K562 (cell line): ENCODE results near the gene DPH1. TPM values are rescaled to one million over a fixed set of nuclear protein-coding genes. Genes with fewer than 3 reads are reported as not detected.

Experiments used
- ATAC-seq: fragments of 200-7000 bp; cut with Tn5 transposase; 3 replicates; pipeline ENCODE4 v1.9.1; 2020; ENCODE audit warnings: moderate library complexity
- BruUV-seq: library from RNA; stranded (reverse); fragments of 400-500 nt; replicated peaks from 2 replicates; lab custom pipeline; 2021; lab: Mats Ljungman, UMichigan
- CTCF ChIA-PET: fragments of 300-600 bp; formaldehyde crosslinking; extraction: SDS; loops from one replicate; lab custom pipeline; 2021; ENCODE audit warnings: low intra/inter-chr PET ratio; lab: Yijun Ruan, JAX
- POLR2A ChIA-PET: fragments of 300-600, 350-650 bp; sonication (Branson Sonifier 250); formaldehyde crosslinking; extraction: SDS; loops from one replicate; lab custom pipeline; 2021; ENCODE audit warnings: antibody characterized with exemption, inconsistent platforms; lab: Yijun Ruan, JAX
- DNase-seq, 4 experiments: peaks; one replicate each; pipeline versions ENCODE4 v3.0.0 to v3.0.0-alpha.2; 2011 to 2018; ENCODE audit warnings: low spot score in 3 of 4, mixed read lengths in 3 of 4; ENCODE audit errors: extremely low read depth in 1 of 4
- FAIRE-seq: peaks from 2 replicates; lab custom pipeline; 2011; peaks lifted over from hg19 to GRCh38; lab: Jason Lieb, UNC
- H2AFZ ChIP-seq: 2 replicates; pipeline ENCODE4 v1.6.0; 2011; ENCODE audit warnings: low read depth, low read length, control low read depth, inconsistent platforms
- H3K27ac ChIP-seq: fragments of 200-600 bp; 3 replicates; pipeline ENCODE4 v1.8.0; 2011; ENCODE audit warnings: low read depth, mild to moderate bottlenecking, control low read depth, inconsistent platforms, low read length, moderate library complexity, mixed read lengths; ENCODE audit errors: extremely low read depth
- H3K27me3 ChIP-seq, 2 experiments: fragments of 300-600 bp in 1 of 2; 2 replicates in 1 of 2; 3 replicates in 1 of 2; pipeline versions ENCODE4 v1.6.0 to v1.8.0; 2011; ENCODE audit warnings: inconsistent platforms in 2 of 2, low read length in 2 of 2, mild to moderate bottlenecking in 1 of 2, mixed read lengths in 1 of 2, moderate library complexity in 1 of 2; ENCODE audit not compliant: control insufficient read depth in 2 of 2, insufficient read depth in 2 of 2
- H3K36me3 ChIP-seq: fragments of 300-600 bp; 3 replicates; pipeline ENCODE4 v1.8.0; 2011; ENCODE audit warnings: mild to moderate bottlenecking, low read length, inconsistent platforms; ENCODE audit not compliant: control insufficient read depth, insufficient read depth
- H3K4me1 ChIP-seq, 2 experiments: fragments of 200-600 bp in 1 of 2; replicated peaks in 1 of 2; 2 replicates in 1 of 2; 3 replicates in 1 of 2; pipeline versions ENCODE4 v1.5.1 to v1.8.0; 2011; ENCODE audit warnings: inconsistent platforms in 2 of 2, low read length in 2 of 2, mild to moderate bottlenecking in 1 of 2, mixed read lengths in 1 of 2, moderate library complexity in 1 of 2; ENCODE audit not compliant: control insufficient read depth in 2 of 2, insufficient read depth in 2 of 2
- H3K4me2 ChIP-seq: 2 replicates; pipeline ENCODE4 v1.6.1; 2011; ENCODE audit warnings: low read length, control low read depth, inconsistent platforms, mixed read lengths; ENCODE audit not compliant: insufficient read depth
- H3K4me3 ChIP-seq: fragments of 200-600 bp; sonication (generic), shearing (Covaris generic); 2 replicates; pipeline ENCODE4 v1.5.1; 2016; ENCODE audit warnings: control low read depth, inconsistent platforms
- H3K79me2 ChIP-seq: fragments of 200-600 bp; 3 replicates; pipeline ENCODE4 v1.8.0; 2011; ENCODE audit warnings: low read length, inconsistent platforms; ENCODE audit not compliant: control insufficient read depth, insufficient read depth
- H3K9ac ChIP-seq, 2 experiments: 2 replicates each; pipeline versions ENCODE4 v1.6.0 to v1.6.1; 2011; ENCODE audit warnings: low read depth in 2 of 2, low read length in 2 of 2, control low read depth in 1 of 2, inconsistent platforms in 1 of 2, mild to moderate bottlenecking in 1 of 2, mixed read lengths in 1 of 2; ENCODE audit not compliant: insufficient read depth in 1 of 2
- H3K9me1 ChIP-seq: one replicate; pipeline ENCODE4 v1.6.0; 2011; ENCODE audit warnings: inconsistent platforms, mild to moderate bottlenecking, low read length, moderate library complexity; ENCODE audit not compliant: control insufficient read depth, insufficient read depth
- H3K9me3 ChIP-seq: replicated peaks from 2 replicates; pipeline ENCODE4 v1.5.1; 2011; ENCODE audit warnings: low read depth, low read length, inconsistent platforms; ENCODE audit not compliant: control insufficient read depth, insufficient read depth
- H4K20me1 ChIP-seq: replicated peaks from 2 replicates; pipeline ENCODE4 v1.6.1; 2011; ENCODE audit warnings: low read length, inconsistent platforms, mixed read lengths; ENCODE audit not compliant: control insufficient read depth, insufficient read depth
- CREB1 ChIP-seq, 2 experiments: sonication (generic) in 1 of 2; formaldehyde crosslinking in 1 of 2; IDR thresholded peaks; 2 replicates each; pipeline versions ENCODE4 v1.6.1 to v1.8.0; 2012 to 2022; ENCODE audit warnings: inconsistent platforms in 1 of 2, mild to moderate bottlenecking in 1 of 2, missing genetic modification reagents in 1 of 2, moderate library complexity in 1 of 2
- CREM ChIP-seq: IDR thresholded peaks from 2 replicates; pipeline ENCODE4 v1.6.1; 2014; ENCODE audit warnings: antibody characterized with exemption, low read depth
- GTF2F1 ChIP-seq: IDR thresholded peaks from 2 replicates; pipeline ENCODE4 v1.6.1; 2011; ENCODE audit warnings: low read depth, low read length, improper control_type of control experiment
- PCBP1 ChIP-seq: fragments of 200-400 bp; formaldehyde crosslinking; IDR thresholded peaks from 2 replicates; pipeline ENCODE4 v1.6.1; 2018; ENCODE audit warnings: mild to moderate bottlenecking, low read depth, low read length; ENCODE audit not compliant: poor library complexity, severe bottlenecking
- POLR2G ChIP-seq: fragments of 200-400 bp; formaldehyde crosslinking; IDR thresholded peaks from 2 replicates; pipeline ENCODE4 v1.6.1; 2017; ENCODE audit warnings: low read depth, mild to moderate bottlenecking, antibody characterized with exemption, low read length, moderate library complexity
- POLR2H ChIP-seq: IDR thresholded peaks from 2 replicates; pipeline ENCODE4 v1.6.1; 2016; ENCODE audit warnings: missing genetic modification characterization, low read depth, mild to moderate bottlenecking, control low read depth, missing compliant biosample characterization, moderate library complexity
- TAF1 ChIP-seq: IDR thresholded peaks from 2 replicates; pipeline ENCODE4 v1.6.1; 2011; ENCODE audit warnings: mild to moderate bottlenecking, low read length, moderate library complexity; ENCODE audit not compliant: insufficient read depth, control insufficient read depth, severe bottlenecking; ENCODE audit errors: extremely low read depth
- TBP ChIP-seq: optimal IDR thresholded peaks from 2 replicates; pipeline ENCODE3; 2011; ENCODE audit warnings: low read depth, low read length, improper control_type of control experiment
- ZKSCAN8 ChIP-seq: fragments of 200-800 bp; sonication (Bioruptor generic); IDR thresholded peaks from 2 replicates; pipeline ENCODE4 v1.6.1; 2016; ENCODE audit warnings: missing genetic modification characterization, missing compliant biosample characterization
- WGBS: fragments of 100-300 bp; shearing (Covaris generic); methylation state at CpG from one replicate; pipeline ENCODE4 v1.1.6; 2016; ENCODE audit warnings: low coverage, mixed read lengths; ENCODE audit not compliant: insufficient coverage; ENCODE audit errors: missing lambda C conversion rate; 5-methylcytosine and 5-hydroxymethylcytosine counted together
- in situ Hi-C: fragments of 300-500 bp; cut with MboI; formaldehyde crosslinking; loops from 4 replicates; pipeline ENCODE4 v1.15.0; 2018; ENCODE audit warnings: inconsistent platforms, mixed read lengths
- intact Hi-C: fragments of 100-400 bp; cut with micrococcal nuclease; formaldehyde crosslinking; loops from 2 replicates; pipeline ENCODE4 v1.14.2; 2022
- polyA plus RNA-seq, 8 experiments: library from polyadenylated mRNA; depleted of rRNA in 4 of 8; stranded (reverse) in 5 of 8; unstranded in 3 of 8; fragments of >200 nt; fragmentation: Nextera tagmentation in 2 of 8; fragmentation: Illumina TruSeq in 1 of 8; extraction: Ambion mirVana in 2 of 8; extraction: Trizol in 1 of 8; gene quantifications; 2 replicates each; pipeline versions ENCODE4 v1.2.1 to v1.2.3, GENCODE V29; 2011 to 2014; ENCODE audit warnings: inconsistent platforms in 1 of 8, missing spikeins in 1 of 8
- total RNA-seq, 7 experiments: library from RNA; depleted of rRNA in 6 of 7; stranded (reverse); fragments of >200 nt in 6 of 7; fragmentation: Illumina TruSeq in 2 of 7; extraction: Trizol in 2 of 7; gene quantifications; 2 replicates each; pipeline versions ENCODE4 v1.2.1 to v1.2.3, GENCODE V29; 2011 to 2021; ENCODE audit warnings: low replicate concordance in 1 of 7
- TF ChIP-seq, protein P1 (sequence below), 2 experiments: IDR thresholded peaks; 2 replicates each; pipeline ENCODE4 v1.6.1; 2011; ENCODE audit warnings: borderline replicate concordance in 1 of 2, control low read depth in 1 of 2, low read depth in 1 of 2, low read length in 1 of 2, mild to moderate bottlenecking in 1 of 2, mixed read lengths in 1 of 2, moderate library complexity in 1 of 2; ENCODE audit not compliant: insufficient read depth in 1 of 2, insufficient read length in 1 of 2, poor library complexity in 1 of 2, severe bottlenecking in 1 of 2; ENCODE audit errors: extremely low read depth in 1 of 2

The DPH1 gene
- total and polyA plus RNA-seq, 9 of the 15 experiments (the other 6 are each of a cell fraction or from before 2014, with no cell fraction given) = 0.42 to 40.6 (median 20.2) TPM

DNA sequence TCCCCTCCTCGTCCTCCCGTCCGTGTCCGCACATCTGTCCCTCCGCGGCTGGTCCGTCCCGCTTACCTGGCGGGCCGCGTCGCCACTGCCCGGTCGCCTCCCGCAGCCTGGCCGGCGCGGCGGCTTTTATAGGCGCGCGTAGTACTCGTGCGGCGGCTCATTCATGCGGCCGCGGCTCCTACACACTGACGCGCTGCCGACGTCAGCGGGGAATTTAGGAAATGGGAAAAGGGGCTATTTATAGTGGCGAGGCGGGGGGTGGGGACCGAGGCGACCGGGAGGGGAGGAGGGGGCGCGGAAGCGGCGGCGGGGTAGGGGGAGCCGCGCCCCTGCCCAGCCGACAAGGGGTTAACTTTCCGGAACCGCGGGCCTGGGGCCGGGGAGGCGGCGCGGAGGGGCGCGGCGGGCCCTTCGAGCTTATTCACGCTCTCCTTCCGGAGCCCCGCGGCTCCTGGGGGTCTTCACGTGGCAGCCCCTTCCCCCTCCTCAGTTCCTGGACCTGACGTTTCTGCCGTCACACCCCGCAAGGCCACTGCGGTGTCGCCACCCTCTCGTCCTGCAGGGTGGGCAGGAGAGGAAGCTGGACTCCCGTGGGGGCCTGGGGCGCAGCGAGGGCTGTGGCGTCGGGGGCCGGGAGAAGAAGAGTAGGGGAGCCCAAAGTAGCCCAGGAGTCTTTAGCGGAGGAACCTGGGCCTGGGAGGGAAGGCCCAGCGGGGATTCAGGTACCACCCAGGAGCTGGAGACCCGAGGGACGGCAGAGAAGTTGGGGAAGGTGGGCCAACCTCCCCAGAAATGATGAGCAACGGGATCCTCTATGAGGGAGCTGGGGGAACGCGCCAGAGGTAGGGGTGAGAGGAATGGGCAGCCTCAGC is 21.3 kb downstream of the DPH1 start:
- H3K9me3 ChIP-seq = no peaks in the 10 kb centered on the region
- H3K4me2 ChIP-seq = no peak overlapping the region; the same call in 1 of the 2 replicates
- no peak overlapping the region for H2AFZ ChIP-seq
- intact Hi-C loops = loop anchor here (5.0 to 10.0 kb wide), 2 partner anchors 124 to 301 kb away; no protein-coding TSS in a partner anchor
- 29% methylated on average over 16 of the region's 81 CpGs for WGBS
- H3K9me1 ChIP-seq = no peaks in the 10 kb centered on the region
- H3K4me1 ChIP-seq = peaks cover 8 to 45% of the 10 kb centered on the region in 2 experiments; a peak in 4 of 5 replicates
- no peaks in the 10 kb centered on the region for H3K27me3 ChIP-seq
- BruUV-seq = no TSS peak
- DNase-seq = peak in 1 of 4 experiments; percentile 44
- peak overlapping the region; percentile 42 for H3K4me3 ChIP-seq
- H3K79me2 ChIP-seq = no peaks in the 10 kb centered on the region
- ATAC-seq = peak; percentile 32; the same call in 2 of the 3 replicates
- peak; percentile 67; the same call in 1 of the 2 replicates for TF ChIP-seq CREB1 (IDR thresholded peaks at IDR 0.05)
- no peak for TF ChIP-seq CREB1 (CRISPR knock-in tag; IDR thresholded peaks at IDR 0.05)
- TF ChIP-seq GTF2F1 = no peak
- peak; percentile 54 for TF ChIP-seq CREM
- TF ChIP-seq, protein P1, sequence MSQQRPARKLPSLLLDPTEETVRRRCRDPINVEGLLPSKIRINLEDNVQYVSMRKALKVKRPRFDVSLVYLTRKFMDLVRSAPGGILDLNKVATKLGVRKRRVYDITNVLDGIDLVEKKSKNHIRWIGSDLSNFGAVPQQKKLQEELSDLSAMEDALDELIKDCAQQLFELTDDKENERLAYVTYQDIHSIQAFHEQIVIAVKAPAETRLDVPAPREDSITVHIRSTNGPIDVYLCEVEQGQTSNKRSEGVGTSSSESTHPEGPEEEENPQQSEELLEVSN (IDR thresholded peaks at IDR 0.05; ENCODE audit: borderline replicate concordance in 1 of 2, extremely low read depth in 1 of 2, insufficient read depth in 1 of 2, insufficient read length in 1 of 2, low read depth in 1 of 2, low read length in 1 of 2, poor library complexity in 1 of 2, severe bottlenecking in 1 of 2) = peak in 1 of 2 experiments; percentile 59
- TF ChIP-seq PCBP1 = peak; percentile 26
- peak; percentile 91 for TF ChIP-seq ZKSCAN8 (CRISPR knock-in tag)
- peak; percentile 19 for TF ChIP-seq TAF1
- no peak for TF ChIP-seq POLR2H (tag)
- peak; percentile 42; the same call in 1 of the 2 replicates for TF ChIP-seq POLR2G
- TF ChIP-seq TBP = peak; percentile 21
- TF ChIP-seq, all 486 proteins: peak for 8
- Histone ChIP-seq H4K20me1 (no peaks in the 10 kb centered on the region), H3K9ac (peak overlapping the region in 1 of 2 experiments; percentile 68; a peak in 1 of 4 replicates), H3K36me3 (no peaks in the 10 kb centered on the region), H3K27ac (peak overlapping the region; percentile 70; the same call in 1 of the 3 replicates)
- CTCF ChIA-PET = no interaction called here
- POLR2A ChIA-PET = interaction anchor here (1.2 kb wide), 1 partner anchor 13 kb away, joined by 3 read pairs; no protein-coding TSS in a partner anchor
- no peak for FAIRE-seq
- in situ Hi-C loops = no loop called here
